Stimulated activated memory B cell treated with anti-CD40 and anti-IgM and Interleukin-4, amounts not matched to agents 10 μg/mL and 1 μg/mL and 100 μg/mL, for 72 hours (primary cell): ENCODE measurements around the gene ARID1B.
"Not testable (repeated sequence)": the region's sequence is repeated elsewhere in the genome, so short reads cannot be mapped to it uniquely, and the experiment has no call there.

ENCODE experiments used
- ATAC-seq: fragments of 150-1000 bp; cut with Tn5 transposase; 2 replicates; pipeline ENCODE4 v1.10.0; 2021
- H3K27ac Mint-ChIP-seq: one replicate; pipeline ENCODE4 v1.8.0; 2022; ENCODE audit warnings: mild to moderate bottlenecking, mixed read lengths
- H3K27me3 Mint-ChIP-seq: one replicate; pipeline ENCODE4 v1.8.0; 2022; ENCODE audit warnings: mixed read lengths
- H3K36me3 Mint-ChIP-seq: one replicate; pipeline ENCODE4 v1.8.0; 2022; ENCODE audit warnings: mixed read lengths
- H3K4me1 Mint-ChIP-seq: one replicate; pipeline ENCODE4 v1.8.0; 2022; ENCODE audit warnings: mixed read lengths
- H3K4me3 Mint-ChIP-seq: one replicate; pipeline ENCODE4 v1.8.0; 2022; ENCODE audit warnings: mild to moderate bottlenecking, moderate library complexity, mixed read lengths
- H3K9me3 Mint-ChIP-seq: one replicate; pipeline ENCODE4 v1.8.0; 2022; ENCODE audit warnings: mixed read lengths

ARID1B gene

DNA sequence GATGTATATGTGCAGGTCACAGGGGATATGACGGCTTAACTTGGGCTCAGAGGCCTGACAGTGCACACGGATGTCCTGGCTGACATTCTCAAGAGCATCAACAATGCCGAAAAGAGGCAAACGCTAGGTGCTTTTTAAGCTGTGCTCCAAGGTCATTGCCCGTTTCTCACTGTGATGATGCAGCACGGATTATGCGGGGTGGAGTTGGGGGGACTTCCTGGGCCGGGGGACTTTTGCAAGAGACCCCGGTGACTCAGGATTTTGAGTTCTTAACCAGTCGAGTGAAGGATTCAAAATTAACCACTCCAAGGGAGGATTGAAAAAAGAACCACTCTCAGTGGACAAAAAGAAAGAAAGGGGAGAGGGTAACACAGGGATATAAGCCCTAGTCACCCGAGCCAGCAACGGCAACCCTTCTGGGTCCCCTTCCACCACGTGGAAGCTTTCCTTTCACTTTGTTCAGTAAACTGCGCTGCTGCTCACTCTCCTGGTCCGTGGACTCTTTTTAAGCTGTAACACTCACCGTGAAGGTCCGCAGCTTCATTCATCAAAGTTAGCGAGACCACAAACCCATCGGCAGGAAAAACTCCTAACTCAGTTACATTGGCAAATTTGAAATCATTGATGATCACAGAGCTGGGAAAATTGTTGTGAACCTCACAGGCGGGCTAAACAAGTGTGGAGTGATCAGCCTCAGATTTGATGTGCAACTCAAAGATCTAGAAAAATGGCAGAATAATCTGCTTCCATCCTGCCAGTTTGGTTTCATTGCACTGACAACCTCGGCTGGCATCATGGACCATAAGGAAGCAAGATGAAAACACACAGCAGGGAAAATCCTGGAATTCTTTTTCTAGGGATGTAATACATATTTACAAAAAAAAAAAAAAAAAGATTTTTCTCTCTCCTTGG lies 199.3 kb downstream of the ARID1B start:
- H3K36me3 Mint-ChIP-seq = no peaks in the 10 kb centered on the region
- peak; percentile 64 for ATAC-seq
- peak overlapping the region; percentile 76 for H3K27ac Mint-ChIP-seq
- peak overlapping the region; percentile 81 for H3K4me3 Mint-ChIP-seq
- H3K27me3 Mint-ChIP-seq = no peaks in the 10 kb centered on the region
- H3K4me1 Mint-ChIP-seq = peaks cover 91% of the 10 kb centered on the region
- H3K9me3 Mint-ChIP-seq = no peaks in the 10 kb centered on the region

- H3K9me3 Mint-ChIP-seq = no peaks in the 10 kb centered on the region
- no peaks in the 10 kb centered on the region for H3K27me3 Mint-ChIP-seq
- H3K27ac Mint-ChIP-seq = peak overlapping the region; percentile 76
- ATAC-seq = no peak
- peak overlapping the region; percentile 18 for H3K4me3 Mint-ChIP-seq
- no peaks in the 10 kb centered on the region for H3K36me3 Mint-ChIP-seq
- peaks cover 94% of the 10 kb centered on the region for H3K4me1 Mint-ChIP-seq
Observed at GRCh38 chr6:156977527-156978291, 200.5 kb downstream of the ARID1B start.

DNA sequence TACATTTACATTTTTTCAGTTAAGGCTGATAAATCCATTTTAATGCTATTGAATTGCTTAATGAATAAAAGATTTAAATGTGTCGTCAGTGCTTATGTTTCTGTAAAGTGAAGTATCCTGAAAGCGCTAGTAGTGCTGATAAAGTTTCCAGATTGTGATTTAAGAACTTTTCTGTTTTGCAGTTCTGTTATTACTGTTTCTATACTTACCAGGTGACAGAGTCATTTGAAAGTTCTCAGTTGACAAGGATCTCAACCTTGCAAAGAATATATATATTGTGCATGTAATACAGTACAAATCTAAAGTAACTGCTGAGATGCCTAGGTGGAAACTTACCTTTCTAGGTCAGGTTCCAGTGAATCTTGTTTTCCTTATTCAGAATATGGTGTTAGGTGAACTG lies 201.8 kb downstream of the ARID1B start:
- H3K27ac Mint-ChIP-seq = peak overlapping the region; percentile 76
- H3K9me3 Mint-ChIP-seq = no peaks in the 10 kb centered on the region
- no peaks in the 10 kb centered on the region for H3K36me3 Mint-ChIP-seq
- no peak overlapping the region for H3K4me3 Mint-ChIP-seq
- no peak for ATAC-seq
- H3K27me3 Mint-ChIP-seq = no peaks in the 10 kb centered on the region
- H3K4me1 Mint-ChIP-seq = peaks cover 100% of the 10 kb centered on the region

GRCh38 chr6:156980515-156980914 lies 203.3 kb downstream of the ARID1B start:
- Mint-ChIP-seq H3K9me3 (no peaks in the 10 kb centered on the region), H3K36me3 (no peaks in the 10 kb centered on the region), H3K4me3 (no peak overlapping the region), H3K27ac (peak overlapping the region; percentile 49), H3K27me3 (no peaks in the 10 kb centered on the region), H3K4me1 (peaks cover 100% of the 10 kb centered on the region)
- no peak for ATAC-seq

DNA sequence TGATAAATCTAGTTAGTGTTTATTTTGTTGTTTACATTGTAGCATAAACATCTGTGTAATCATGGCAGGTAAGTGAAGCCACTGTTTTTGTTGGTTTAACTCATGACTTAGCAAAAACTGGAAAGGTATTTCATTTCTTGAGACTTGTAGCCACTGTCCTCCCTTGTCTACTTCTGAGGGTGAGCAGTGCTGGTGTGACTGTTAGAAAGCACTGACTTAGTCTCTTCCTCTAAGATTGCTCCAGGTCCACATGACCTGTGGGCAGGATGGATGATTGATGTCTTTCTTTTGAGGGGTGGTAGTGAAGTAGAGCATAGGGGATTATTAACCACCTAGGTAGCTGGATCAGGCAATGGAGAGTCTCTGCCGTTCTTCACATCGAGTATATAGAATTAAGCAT lies 203.8 kb downstream of the ARID1B start:
- H3K9me3 Mint-ChIP-seq = no peaks in the 10 kb centered on the region
- no peak overlapping the region for H3K4me3 Mint-ChIP-seq
- H3K4me1 Mint-ChIP-seq = peaks cover 96% of the 10 kb centered on the region
- peak overlapping the region; percentile 49 for H3K27ac Mint-ChIP-seq
- no peak for ATAC-seq
- H3K36me3 Mint-ChIP-seq = no peaks in the 10 kb centered on the region
- H3K27me3 Mint-ChIP-seq = no peaks in the 10 kb centered on the region

DNA sequence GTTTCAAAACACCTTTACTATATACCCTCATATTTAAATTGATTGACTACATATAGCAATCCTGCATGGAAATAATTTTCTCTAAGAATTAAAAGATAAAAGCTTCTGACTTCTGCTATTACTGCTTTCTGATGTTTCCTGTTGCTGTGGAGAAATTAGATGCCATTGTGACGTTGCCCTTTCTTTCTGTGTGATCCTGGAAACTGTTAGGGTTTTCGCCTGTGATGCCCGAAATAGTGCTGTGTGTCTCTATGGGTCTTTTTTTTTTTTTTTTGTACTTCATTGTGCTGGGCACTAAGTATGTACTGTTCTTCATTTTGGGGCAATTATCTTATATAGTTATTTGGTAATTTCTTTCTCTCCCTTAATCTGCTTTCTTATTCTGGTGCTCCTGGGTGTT lies 205.0 kb downstream of the ARID1B start:
- no peak overlapping the region for H3K4me3 Mint-ChIP-seq
- H3K4me1 Mint-ChIP-seq = peaks cover 90% of the 10 kb centered on the region
- H3K27ac Mint-ChIP-seq = peak overlapping the region; percentile 49
- ATAC-seq = no peak
- H3K27me3 Mint-ChIP-seq = no peaks in the 10 kb centered on the region
- H3K36me3 Mint-ChIP-seq = no peaks in the 10 kb centered on the region
- no peaks in the 10 kb centered on the region for H3K9me3 Mint-ChIP-seq

- H3K27ac Mint-ChIP-seq = peak overlapping the region; percentile 71
- H3K9me3 Mint-ChIP-seq, H3K36me3 Mint-ChIP-seq, H3K27me3 Mint-ChIP-seq, ATAC-seq, H3K4me3 Mint-ChIP-seq: not testable (repeated sequence)
- H3K4me1 Mint-ChIP-seq = peaks cover 90% of the 10 kb centered on the region
Observed at GRCh38 chr6:156982864-156983263, 205.7 kb downstream of the ARID1B start.

DNA sequence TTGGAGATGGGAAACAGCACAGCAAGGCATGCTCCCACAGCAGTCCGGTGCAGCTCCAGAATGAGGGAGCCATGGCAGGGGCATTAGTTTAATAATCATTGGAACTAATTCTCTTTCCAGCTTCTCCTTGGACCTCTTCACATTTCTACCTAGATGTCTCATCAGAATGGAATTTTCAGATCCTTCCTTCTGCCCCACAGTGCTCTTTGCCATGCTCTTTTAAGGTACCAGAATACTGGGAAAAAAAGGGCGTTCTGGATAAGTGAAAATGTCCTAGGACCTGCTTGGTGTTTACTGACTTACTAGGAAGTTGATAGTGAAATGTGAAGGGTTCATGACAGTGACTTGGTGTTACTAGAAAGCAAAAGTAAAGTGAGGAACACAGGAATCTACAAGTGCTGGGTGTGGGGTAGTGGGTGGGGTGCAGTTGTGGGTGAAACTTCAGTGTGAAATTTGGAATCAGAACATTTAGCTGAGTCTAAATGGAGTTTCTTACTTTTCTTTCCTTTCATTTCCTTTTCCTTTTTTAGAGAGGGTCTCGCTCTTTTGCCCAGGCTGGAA lies 207.1 kb downstream of the ARID1B start:
- Mint-ChIP-seq H3K27ac (peak overlapping the region; percentile 71), H3K4me3 (peak overlapping the region; percentile 18), H3K4me1 (peaks cover 90% of the 10 kb centered on the region), H3K9me3 (no peaks in the 10 kb centered on the region), H3K36me3 (no peaks in the 10 kb centered on the region), H3K27me3 (no peaks in the 10 kb centered on the region)
- ATAC-seq = no peak

DNA sequence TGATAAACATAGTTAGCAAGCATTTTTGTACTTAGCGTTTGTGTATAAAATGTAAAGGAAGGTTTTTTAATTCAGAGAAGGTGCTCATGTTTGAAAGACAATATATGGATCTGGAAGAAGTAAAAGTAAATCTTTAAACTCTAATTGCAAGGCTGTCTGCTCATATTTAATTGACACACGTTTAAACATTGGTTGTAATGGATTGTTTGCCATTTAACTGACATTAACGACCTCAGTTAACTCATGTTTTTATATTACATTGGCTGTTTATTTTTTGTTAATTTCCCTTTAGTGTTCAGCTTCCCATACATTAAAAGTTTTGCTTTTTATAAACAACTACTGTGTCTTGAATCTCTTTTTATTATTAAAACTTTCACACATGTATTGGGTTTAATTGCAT lies 208.1 kb downstream of the ARID1B start:
- no peak for ATAC-seq
- no peaks in the 10 kb centered on the region for H3K27me3 Mint-ChIP-seq
- H3K36me3 Mint-ChIP-seq = no peaks in the 10 kb centered on the region
- H3K27ac Mint-ChIP-seq = no peak overlapping the region
- peaks cover 86% of the 10 kb centered on the region for H3K4me1 Mint-ChIP-seq
- H3K4me3 Mint-ChIP-seq = no peak overlapping the region
- H3K9me3 Mint-ChIP-seq = no peaks in the 10 kb centered on the region

GRCh38 chr6:156988276-156989158 lies 211.3 kb downstream of the ARID1B start:
- Mint-ChIP-seq H3K36me3 (no peaks in the 10 kb centered on the region), H3K27me3 (no peaks in the 10 kb centered on the region), H3K27ac (peak overlapping the region; percentile 73), H3K4me1 (peaks cover 70% of the 10 kb centered on the region), H3K4me3 (peak overlapping the region; percentile 69), H3K9me3 (no peaks in the 10 kb centered on the region)
- ATAC-seq = peak; percentile 92

DNA sequence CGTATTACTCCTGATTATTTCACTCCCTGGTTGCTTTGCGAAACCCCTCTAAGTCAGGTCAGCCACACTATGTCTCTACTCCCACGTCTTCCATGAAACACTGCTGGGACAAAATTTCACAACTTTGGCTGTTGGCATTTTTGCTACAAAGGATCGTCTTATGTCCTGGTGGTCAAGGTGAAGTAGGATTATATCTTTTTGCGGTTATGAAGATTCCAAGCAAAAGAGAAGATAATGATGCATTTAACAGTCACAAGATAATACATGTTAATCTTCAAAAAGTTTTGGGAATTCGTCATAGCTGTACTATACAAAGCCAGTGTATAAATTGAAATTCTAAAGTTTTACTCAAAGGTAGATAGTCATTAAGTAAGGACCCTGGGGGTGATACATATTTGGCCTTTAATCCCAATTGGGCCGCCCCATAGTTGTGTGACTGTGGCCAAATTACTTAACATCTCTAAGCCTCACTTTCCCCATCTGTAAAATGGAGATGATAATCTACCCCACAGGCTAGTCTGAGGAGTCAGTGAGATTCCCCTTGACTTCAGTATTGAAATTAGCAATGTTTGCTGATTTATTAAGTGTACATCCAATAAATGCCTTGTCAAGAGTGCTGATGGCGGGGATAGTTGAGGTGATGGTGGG lies 212.1 kb downstream of the ARID1B start:
- peaks cover 67% of the 10 kb centered on the region for H3K4me1 Mint-ChIP-seq
- H3K27me3 Mint-ChIP-seq = no peaks in the 10 kb centered on the region
- peak overlapping the region; percentile 69 for H3K4me3 Mint-ChIP-seq
- H3K27ac Mint-ChIP-seq = peak overlapping the region; percentile 73
- ATAC-seq = no peak
- H3K9me3 Mint-ChIP-seq = no peaks in the 10 kb centered on the region
- H3K36me3 Mint-ChIP-seq = no peaks in the 10 kb centered on the region

DNA sequence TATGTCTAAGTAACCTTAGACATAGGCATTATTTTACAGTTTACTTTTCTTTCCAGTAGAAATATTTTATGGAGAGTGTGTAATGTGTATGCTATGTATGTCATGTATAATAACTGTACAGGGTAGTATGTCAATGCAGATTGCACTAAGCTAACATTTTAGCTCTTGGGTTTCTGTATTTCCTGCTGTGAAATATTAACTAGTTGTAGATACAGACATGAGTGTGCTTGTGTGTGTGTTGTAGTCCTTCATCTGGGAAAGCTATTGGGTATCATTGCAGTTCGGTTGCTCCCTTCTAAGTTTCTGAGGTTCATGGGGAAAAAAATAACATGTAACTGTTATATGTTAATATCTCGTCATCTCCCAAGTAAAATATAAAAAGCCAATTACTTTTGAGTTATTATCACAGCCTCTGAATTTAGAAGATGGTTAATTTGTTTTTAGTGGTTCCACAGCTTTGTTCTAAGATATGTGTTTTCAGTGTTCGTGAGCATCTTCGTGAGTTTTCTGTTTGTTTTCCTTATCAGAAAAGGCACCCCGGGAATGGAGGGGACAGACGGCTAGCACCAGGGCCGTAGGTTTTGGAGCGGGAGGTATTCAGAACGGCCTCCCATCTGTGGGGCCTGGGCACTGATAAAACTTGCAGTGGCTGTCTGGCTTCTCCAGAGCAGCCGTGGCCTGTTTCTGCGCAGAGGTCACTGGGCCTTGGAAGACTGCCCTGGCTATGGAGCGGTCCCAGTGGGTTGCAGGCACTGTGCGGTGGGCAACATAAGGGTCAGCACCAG lies 215.0 kb downstream of the ARID1B start:
- Mint-ChIP-seq H3K27ac (no peak overlapping the region), H3K27me3 (no peaks in the 10 kb centered on the region), H3K4me1 (peaks cover 57% of the 10 kb centered on the region), H3K9me3 (no peaks in the 10 kb centered on the region), H3K36me3 (no peaks in the 10 kb centered on the region), H3K4me3 (no peak overlapping the region)
- no peak for ATAC-seq

DNA sequence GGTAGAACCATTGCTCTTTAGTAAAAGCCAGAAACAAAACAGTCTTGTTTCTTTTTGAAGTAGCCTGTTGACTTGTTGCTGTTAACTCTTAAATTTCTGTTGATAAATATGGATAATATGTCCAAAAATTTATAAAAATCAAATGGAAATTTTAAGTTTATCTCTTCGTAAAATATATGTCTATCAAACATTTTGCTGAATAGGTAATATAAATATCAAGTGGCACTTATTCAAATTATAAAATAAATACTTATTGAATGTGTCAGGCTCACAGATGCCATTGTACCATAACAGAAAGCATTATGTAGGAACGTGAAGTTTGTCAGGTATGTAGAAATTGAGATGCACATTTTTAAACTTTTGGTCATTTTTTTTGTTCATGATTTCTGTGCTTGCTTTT lies 216.5 kb downstream of the ARID1B start:
- no peak overlapping the region for H3K4me3 Mint-ChIP-seq

More for the DNA sequence above, 216.5 kb downstream of the ARID1B start:
- Mint-ChIP-seq H3K4me1 (peaks cover 53% of the 10 kb centered on the region), H3K27ac (no peak overlapping the region), H3K9me3 (no peaks in the 10 kb centered on the region), H3K27me3 (no peaks in the 10 kb centered on the region), H3K36me3 (peaks cover 13% of the 10 kb centered on the region)
- no peak for ATAC-seq
